Effector memory CD8-positive, alpha-beta T cell (primary cell): ENCODE measurements around the gene RPL18.
A peak's percentile ranks its signal among the peaks of the same experiment; 100 is the strongest.

Experiments
- ATAC-seq: fragments of 150-1000 bp; cut with Tn5 transposase; replicated peaks from 2 replicates; pipeline ENCODE4 v1.10.0; 2021; ENCODE audit warnings: mild to moderate bottlenecking, moderate library complexity
- DNase-seq, 3 experiments: peaks; one replicate each; pipeline ENCODE4 v3.0.0; 2021
- H3K27ac Mint-ChIP-seq, 2 donors: one replicate each; pipeline ENCODE4 v1.8.0; 2022; ENCODE audit warnings: mild to moderate bottlenecking in 2 of 2, mixed read lengths in 2 of 2, moderate library complexity in 2 of 2
- H3K27me3 Mint-ChIP-seq, 2 donors: one replicate each; pipeline ENCODE4 v1.8.0; 2022; ENCODE audit warnings: mixed read lengths in 2 of 2
- H3K36me3 Mint-ChIP-seq: one replicate; pipeline ENCODE4 v1.8.0; 2022; ENCODE audit warnings: mild to moderate bottlenecking, moderate library complexity, mixed read lengths; ENCODE audit not compliant: insufficient read depth
- H3K4me1 Mint-ChIP-seq, 2 donors: one replicate each; pipeline ENCODE4 v1.8.0; 2022; ENCODE audit warnings: low read depth in 2 of 2, mixed read lengths in 2 of 2
- H3K4me3 Mint-ChIP-seq, 2 donors: one replicate each; pipeline ENCODE4 v1.8.0; 2022; ENCODE audit warnings: mild to moderate bottlenecking in 2 of 2, mixed read lengths in 2 of 2, moderate library complexity in 2 of 2
- H3K9me3 Mint-ChIP-seq, 2 donors: one replicate each; pipeline ENCODE4 v1.8.0; 2022; ENCODE audit warnings: mixed read lengths in 2 of 2

RPL18 gene

GRCh38 chr19:48654299-48655059 lies 35.5 kb upstream of the RPL18 start:
- ATAC-seq (no peak), DNase-seq (no peak)
- H3K27ac Mint-ChIP-seq = no peak overlapping the region
- H3K4me3 Mint-ChIP-seq = no peak overlapping the region
- H3K9me3 Mint-ChIP-seq = no peaks in the 10 kb centered on the region
- H3K36me3 Mint-ChIP-seq = peaks cover 2% of the 10 kb centered on the region
- peaks cover 0 to 4% of the 10 kb centered on the region in 2 donors for H3K27me3 Mint-ChIP-seq
- H3K4me1 Mint-ChIP-seq = peaks cover 3 to 5% of the 10 kb centered on the region in 2 donors

- H3K9me3 Mint-ChIP-seq = no peaks in the 10 kb centered on the region
- H3K36me3 Mint-ChIP-seq = peaks cover 7% of the 10 kb centered on the region
- no peak for DNase-seq
- peaks cover 18 to 21% of the 10 kb centered on the region in 2 donors for H3K4me1 Mint-ChIP-seq
- no peak for ATAC-seq
- H3K27ac Mint-ChIP-seq = peak overlapping the region; percentile 71 to 86
- H3K4me3 Mint-ChIP-seq = no peak overlapping the region
- H3K27me3 Mint-ChIP-seq = no peaks in the 10 kb centered on the region
These were observed 32.7 kb upstream of the RPL18 start for GRCh38 chr19:48651683-48652048.

- Mint-ChIP-seq H3K4me3 (no peak overlapping the region), H3K4me1 (peaks cover 18 to 23% of the 10 kb centered on the region in 2 donors), H3K9me3 (no peaks in the 10 kb centered on the region), H3K27ac (peak overlapping the region; percentile 71 to 86), H3K27me3 (no peaks in the 10 kb centered on the region), H3K36me3 (peaks cover 7% of the 10 kb centered on the region)
- DNase-seq (no peak), ATAC-seq (no peak)
These were observed 32.1 kb upstream of the RPL18 start for GRCh38 chr19:48650974-48651682.

- Mint-ChIP-seq H3K4me3 (peak overlapping the region in 1 of 2 donors; percentile 27), H3K9me3 (no peaks in the 10 kb centered on the region), H3K4me1 (peaks cover 33% of the 10 kb centered on the region in 2 donors), H3K27ac (peak overlapping the region; percentile 93 to 98), H3K36me3 (peaks cover 11% of the 10 kb centered on the region), H3K27me3 (no peaks in the 10 kb centered on the region)
- ATAC-seq = no peak
- no peak for DNase-seq
These were observed 29.2 kb upstream of the RPL18 start for GRCh38 chr19:48648134-48648533.

- DNase-seq (no peak), ATAC-seq (no peak)
- peak overlapping the region; percentile 90 to 95 for H3K4me3 Mint-ChIP-seq
- peak overlapping the region; percentile 93 to 98 for H3K27ac Mint-ChIP-seq
- no peaks in the 10 kb centered on the region for H3K9me3 Mint-ChIP-seq
- peaks cover 11% of the 10 kb centered on the region for H3K36me3 Mint-ChIP-seq
- peaks cover 33 to 35% of the 10 kb centered on the region in 2 donors for H3K4me1 Mint-ChIP-seq
- no peaks in the 10 kb centered on the region for H3K27me3 Mint-ChIP-seq
These were observed 27.8 kb upstream of the RPL18 start for GRCh38 chr19:48646722-48647216.

- Mint-ChIP-seq H3K4me1 (peaks cover 33 to 35% of the 10 kb centered on the region in 2 donors), H3K9me3 (no peaks in the 10 kb centered on the region), H3K36me3 (peaks cover 11% of the 10 kb centered on the region), H3K27ac (peak within 1 kb of the TSS; percentile 93 to 98), H3K4me3 (peak within 1 kb of the TSS; percentile 90 to 95), H3K27me3 (no peaks in the 10 kb centered on the region)
- DNase-seq (peak; percentile 93 to 96 (median 93)), ATAC-seq (peak; percentile 81)
These were observed 27.2 kb upstream of the RPL18 start, which contains the start of gene CA11 for GRCh38 chr19:48646001-48646721. Gene CA11, minus strand, starts transcription at chr19:48646187. Its CDS starts 555 bp downstream, at chr19:48645632.

GRCh38 chr19:48645620-48646000 lies 26.6 kb upstream of the RPL18 start:
- H3K9me3 Mint-ChIP-seq = no peaks in the 10 kb centered on the region
- H3K4me3 Mint-ChIP-seq = peak overlapping the region; percentile 90 to 95
- peaks cover 11% of the 10 kb centered on the region for H3K36me3 Mint-ChIP-seq
- DNase-seq (no peak), ATAC-seq (no peak)
- peaks cover 33% of the 10 kb centered on the region in 2 donors for H3K4me1 Mint-ChIP-seq
- H3K27ac Mint-ChIP-seq = peak overlapping the region; percentile 93 to 98
- no peaks in the 10 kb centered on the region for H3K27me3 Mint-ChIP-seq

- Mint-ChIP-seq H3K27ac (peak overlapping the region; percentile 93 to 98), H3K36me3 (peaks cover 12% of the 10 kb centered on the region), H3K4me3 (peak overlapping the region; percentile 90 to 95), H3K9me3 (no peaks in the 10 kb centered on the region), H3K27me3 (no peaks in the 10 kb centered on the region), H3K4me1 (peaks cover 33 to 35% of the 10 kb centered on the region in 2 donors)
- ATAC-seq (peak; percentile 58), DNase-seq (peak; percentile 66 to 72 (median 68))
These were observed 26.1 kb upstream of the RPL18 start for GRCh38 chr19:48644839-48645619.

- no peak for ATAC-seq
These were observed 25.4 kb upstream of the RPL18 start for GRCh38 chr19:48644355-48644754.

GRCh38 chr19:48642862-48643261 lies 23.9 kb upstream of the RPL18 start:
- Mint-ChIP-seq H3K27me3 (no peaks in the 10 kb centered on the region), H3K27ac (no peak overlapping the region), H3K9me3 (peaks cover 0 to 2% of the 10 kb centered on the region in 2 donors), H3K4me3 (no peak overlapping the region), H3K36me3 (peaks cover 10% of the 10 kb centered on the region), H3K4me1 (peaks cover 33 to 40% of the 10 kb centered on the region in 2 donors)
- no peak for DNase-seq
- ATAC-seq = no peak

More at GRCh38 chr19:48644355-48644754, 25.4 kb upstream of the RPL18 start:
- Mint-ChIP-seq H3K4me1 (peaks cover 29 to 35% of the 10 kb centered on the region in 2 donors), H3K27me3 (no peaks in the 10 kb centered on the region), H3K9me3 (no peaks in the 10 kb centered on the region), H3K27ac (peak overlapping the region in 1 of 2 donors; percentile 93), H3K4me3 (peak overlapping the region in 1 of 2 donors; percentile 90), H3K36me3 (peaks cover 11% of the 10 kb centered on the region)
- no peak for DNase-seq

GRCh38 chr19:48641850-48642249 lies 22.9 kb upstream of the RPL18 start:
- H3K27me3 Mint-ChIP-seq = no peaks in the 10 kb centered on the region
- no peak overlapping the region for H3K27ac Mint-ChIP-seq
- peaks cover 0 to 2% of the 10 kb centered on the region in 2 donors for H3K9me3 Mint-ChIP-seq
- peaks cover 31 to 37% of the 10 kb centered on the region in 2 donors for H3K4me1 Mint-ChIP-seq
- H3K4me3 Mint-ChIP-seq = no peak overlapping the region
- ATAC-seq (no peak), DNase-seq (no peak)
- H3K36me3 Mint-ChIP-seq = peaks cover 16% of the 10 kb centered on the region

GRCh38 chr19:48639483-48640375 lies 20.8 kb upstream of the RPL18 start:
- Mint-ChIP-seq H3K27ac (peak overlapping the region in 1 of 2 donors; percentile 96), H3K9me3 (peaks cover 0 to 2% of the 10 kb centered on the region in 2 donors), H3K4me1 (peaks cover 30 to 33% of the 10 kb centered on the region in 2 donors), H3K27me3 (no peaks in the 10 kb centered on the region), H3K4me3 (peak overlapping the region; percentile 45 to 62), H3K36me3 (peaks cover 25% of the 10 kb centered on the region)
- DNase-seq (no peak), ATAC-seq (no peak)
